Measurements from ENCODE around the gene CCR7. TPM values are rescaled to one million over a fixed set of nuclear protein-coding genes. Genes with fewer than 3 reads are reported as not detected.
A peak's percentile ranks its signal among the peaks of the same experiment; 100 is the strongest.

Gene CCR7
- total and polyA plus RNA-seq, 2 of the 13 experiments (the other 11 are each of a cell fraction or from before 2014, with no cell fraction given), result 0.04 to 0.53 TPM

DNA sequence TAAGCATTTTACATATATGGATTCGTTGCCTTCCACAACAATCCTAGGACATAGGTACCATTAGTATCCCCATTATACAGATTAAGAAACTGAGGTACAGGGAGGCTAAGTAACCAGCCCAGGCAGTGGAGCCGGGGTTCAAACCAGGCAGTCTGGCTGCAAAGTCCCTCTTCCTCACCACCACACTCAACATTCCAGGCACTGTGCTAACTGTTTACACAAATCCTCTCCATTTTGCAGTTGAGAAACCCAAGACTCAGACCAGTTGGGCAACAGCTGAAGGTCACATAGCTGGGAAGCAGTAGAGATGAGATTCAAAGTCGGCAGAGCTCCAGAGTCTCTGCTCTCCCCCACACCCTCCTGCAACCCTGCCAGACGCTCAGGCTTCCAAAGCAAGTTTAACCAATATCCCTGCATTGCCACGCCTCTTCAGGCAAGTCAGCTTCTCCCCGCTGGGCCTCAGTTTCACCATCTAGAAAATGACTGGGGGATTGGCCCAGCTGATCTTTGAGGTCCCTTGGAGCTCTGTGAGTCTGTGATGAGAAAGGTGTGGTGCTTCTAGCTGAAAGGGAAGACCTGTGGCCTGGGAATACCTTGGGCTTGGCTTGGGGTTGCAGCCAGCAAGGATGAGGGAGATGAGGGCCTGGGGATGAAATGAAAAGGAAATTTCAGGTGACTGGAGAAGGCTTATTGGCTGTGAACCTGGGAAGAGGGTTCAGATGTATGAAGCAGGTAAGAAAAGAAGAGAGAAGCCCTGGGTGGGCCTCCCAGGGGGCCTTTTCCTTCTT, 14.0 kb downstream of the CCR7 start (continued):
- TF ChIP-seq, protein P1, sequence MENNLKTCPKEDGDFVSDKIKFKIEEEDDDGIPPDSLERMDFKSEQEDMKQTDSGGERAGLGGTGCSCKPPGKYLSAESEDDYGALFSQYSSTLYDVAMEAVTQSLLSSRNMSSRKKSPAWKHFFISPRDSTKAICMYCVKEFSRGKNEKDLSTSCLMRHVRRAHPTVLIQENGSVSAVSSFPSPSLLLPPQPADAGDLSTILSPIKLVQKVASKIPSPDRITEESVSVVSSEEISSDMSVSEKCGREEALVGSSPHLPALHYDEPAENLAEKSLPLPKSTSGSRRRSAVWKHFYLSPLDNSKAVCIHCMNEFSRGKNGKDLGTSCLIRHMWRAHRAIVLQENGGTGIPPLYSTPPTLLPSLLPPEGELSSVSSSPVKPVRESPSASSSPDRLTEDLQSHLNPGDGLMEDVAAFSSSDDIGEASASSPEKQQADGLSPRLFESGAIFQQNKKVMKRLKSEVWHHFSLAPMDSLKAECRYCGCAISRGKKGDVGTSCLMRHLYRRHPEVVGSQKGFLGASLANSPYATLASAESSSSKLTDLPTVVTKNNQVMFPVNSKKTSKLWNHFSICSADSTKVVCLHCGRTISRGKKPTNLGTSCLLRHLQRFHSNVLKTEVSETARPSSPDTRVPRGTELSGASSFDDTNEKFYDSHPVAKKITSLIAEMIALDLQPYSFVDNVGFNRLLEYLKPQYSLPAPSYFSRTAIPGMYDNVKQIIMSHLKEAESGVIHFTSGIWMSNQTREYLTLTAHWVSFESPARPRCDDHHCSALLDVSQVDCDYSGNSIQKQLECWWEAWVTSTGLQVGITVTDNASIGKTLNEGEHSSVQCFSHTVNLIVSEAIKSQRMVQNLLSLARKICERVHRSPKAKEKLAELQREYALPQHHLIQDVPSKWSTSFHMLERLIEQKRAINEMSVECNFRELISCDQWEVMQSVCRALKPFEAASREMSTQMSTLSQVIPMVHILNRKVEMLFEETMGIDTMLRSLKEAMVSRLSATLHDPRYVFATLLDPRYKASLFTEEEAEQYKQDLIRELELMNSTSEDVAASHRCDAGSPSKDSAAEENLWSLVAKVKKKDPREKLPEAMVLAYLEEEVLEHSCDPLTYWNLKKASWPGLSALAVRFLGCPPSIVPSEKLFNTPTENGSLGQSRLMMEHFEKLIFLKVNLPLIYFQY (CRISPR knock-in tag; IDR thresholded peaks at IDR 0.05; ENCODE audit: borderline replicate concordance), result peak; percentile 77; the same call in 1 of the 2 replicates
- peak; percentile 80; the same call in 1 of the 2 replicates for TF ChIP-seq ZNF350 (CRISPR knock-in tag; IDR thresholded peaks at IDR 0.05; ENCODE audit: borderline replicate concordance, low read depth)
- peak; percentile 80 for TF ChIP-seq SP5 (CRISPR knock-in tag; IDR thresholded peaks at IDR 0.05; ENCODE audit: borderline replicate concordance, low read depth)
- TF ChIP-seq USF2 (IDR thresholded peaks at IDR 0.05; ENCODE audit: low read depth, low read length), result no peak
- TF ChIP-seq USF2 (CRISPR knock-in tag; IDR thresholded peaks at IDR 0.05; ENCODE audit: borderline replicate concordance), result 0 out of 2 replicates have a peak, but pooled peaks have one; percentile 5
- TF ChIP-seq ISX (CRISPR knock-in tag; conservative IDR thresholded peaks at IDR 0.05), result no peak
- peak; percentile 99 for TF ChIP-seq ZNF644 (CRISPR knock-in tag; IDR thresholded peaks at IDR 0.05; ENCODE audit: low read depth)
- TF ChIP-seq ARID5B (CRISPR knock-in tag; IDR thresholded peaks at IDR 0.05), result peak; percentile 100
- peak; percentile 95 for TF ChIP-seq CBX5 (CRISPR knock-in tag; IDR thresholded peaks at IDR 0.05; ENCODE audit: borderline replicate concordance)
- peak; percentile 99 for TF ChIP-seq ZKSCAN8 (CRISPR knock-in tag; IDR thresholded peaks at IDR 0.05; ENCODE audit: borderline replicate concordance)
- 0 out of 2 replicates have a peak, but pooled peaks have one; percentile 24 for TF ChIP-seq ZNF709 (CRISPR knock-in tag; IDR thresholded peaks at IDR 0.05)
- peak; percentile 97 for TF ChIP-seq IRF2 (CRISPR knock-in tag; IDR thresholded peaks at IDR 0.05)
